Fibroblast of upper back skin (primary cell): ENCODE measurements around the gene USP36.
A peak's percentile ranks its signal among the peaks of the same experiment; 100 is the strongest.
"Not testable (repeated sequence)": the region's sequence is repeated elsewhere in the genome, so short reads cannot be mapped to it uniquely, and the experiment has no call there.

ENCODE experiments used
- DNase-seq: peaks from one replicate; pipeline ENCODE4 v3.0.0-alpha.2; 2013

Gene USP36

DNA sequence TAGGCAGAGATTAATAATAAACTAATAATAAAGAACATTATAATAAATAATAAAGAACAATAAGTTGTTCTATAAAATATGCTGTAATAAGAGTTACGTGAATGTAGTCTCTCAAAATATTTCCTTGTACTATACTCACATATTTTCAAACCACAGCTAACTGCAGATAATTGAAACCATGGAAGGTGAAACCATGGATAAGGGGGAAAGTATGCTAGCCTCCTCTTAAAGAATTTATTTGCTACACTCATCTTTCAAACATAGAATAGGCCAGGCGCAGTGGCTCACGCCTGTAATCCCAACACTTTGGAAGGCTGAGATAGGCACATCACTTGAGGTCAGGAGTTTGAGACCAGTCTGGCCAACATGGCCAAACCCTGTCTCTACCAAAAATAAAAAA, 77.1 kb downstream of the USP36 start:
- peak; percentile 87 for DNase-seq

DNA sequence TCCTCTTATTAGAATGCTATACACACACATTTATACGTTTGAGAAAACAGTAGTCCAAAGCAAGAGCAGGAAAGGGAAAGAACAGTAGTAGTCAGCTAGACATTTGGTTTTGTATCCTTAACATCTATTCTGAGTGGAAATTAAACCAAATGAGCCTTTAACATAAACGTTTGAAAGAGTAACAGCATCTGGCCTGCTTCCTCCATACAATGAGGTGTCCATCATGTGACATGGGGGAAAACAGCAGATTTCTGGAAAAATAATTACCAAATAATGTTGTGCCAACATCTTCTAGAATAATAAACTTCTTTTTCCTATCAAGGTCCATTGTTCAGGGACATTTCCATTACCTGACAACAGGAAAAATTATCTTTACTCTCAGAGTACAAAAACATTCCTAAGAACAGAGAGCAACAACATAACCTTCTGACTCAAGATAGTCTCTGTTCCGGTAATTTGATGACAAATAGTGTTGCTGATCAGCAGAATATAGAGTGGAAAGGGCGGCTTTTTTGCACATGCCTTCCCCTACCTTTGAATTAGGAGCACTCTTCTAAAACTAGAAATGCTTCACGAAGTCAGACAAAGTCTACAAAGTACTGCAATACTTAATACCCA, 78.7 kb downstream of the USP36 start:
- no peak for DNase-seq

DNA sequence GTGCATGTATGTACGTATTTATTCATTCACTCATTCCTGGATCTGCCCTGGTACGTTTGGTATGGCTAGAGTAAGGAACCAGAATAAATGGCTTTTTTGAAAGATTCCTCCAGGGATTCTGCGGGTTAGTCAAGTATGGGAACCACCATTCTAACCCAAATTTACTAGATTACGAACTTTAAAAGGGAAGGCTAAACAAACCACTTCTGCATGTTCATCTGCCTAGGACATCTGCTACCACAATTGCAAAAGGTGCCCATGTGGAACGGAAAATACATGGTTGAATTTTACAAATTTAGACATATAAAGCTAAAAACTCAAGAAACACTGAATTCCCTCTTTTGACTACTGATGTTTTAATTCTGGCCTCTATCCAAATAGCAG, 80.7 kb downstream of the USP36 start:
- no peak for DNase-seq

DNA sequence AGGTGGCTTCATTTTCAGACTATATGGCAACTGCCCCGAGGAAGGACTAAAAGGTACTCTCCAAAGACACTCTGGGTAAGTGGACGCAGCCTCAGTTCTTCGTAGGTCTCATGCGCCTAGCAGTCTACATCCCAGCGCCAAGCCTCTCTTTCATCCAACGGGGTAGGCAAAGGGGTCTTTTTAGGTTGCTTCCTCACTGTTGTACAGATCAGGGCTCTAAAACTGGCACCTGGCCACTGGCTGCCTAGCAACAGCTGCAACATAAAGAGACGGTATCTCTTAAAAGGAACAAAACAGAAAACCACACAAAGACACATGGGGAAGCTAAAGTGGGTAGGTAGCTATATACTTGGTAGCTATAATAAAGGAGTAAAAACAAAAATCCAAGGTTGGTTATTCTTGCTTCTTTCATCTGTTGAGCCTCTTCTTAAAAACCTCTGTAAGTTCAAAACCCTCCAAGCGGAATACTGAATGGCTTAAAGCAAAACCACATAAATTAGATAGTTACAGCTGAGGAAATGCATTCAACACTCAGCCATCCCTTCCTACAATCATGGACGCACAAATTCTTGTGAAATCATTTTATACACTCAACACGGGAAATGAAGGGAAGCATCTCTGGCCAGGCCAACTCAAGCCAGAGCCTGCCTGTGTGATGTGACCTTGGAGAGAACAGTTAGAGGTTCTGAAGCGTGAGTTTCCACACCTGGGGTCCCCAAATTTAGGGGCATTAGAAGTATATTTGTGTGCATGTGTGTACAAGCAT, 81.2 kb downstream of the USP36 start:
- DNase-seq = peak; percentile 50

DNA sequence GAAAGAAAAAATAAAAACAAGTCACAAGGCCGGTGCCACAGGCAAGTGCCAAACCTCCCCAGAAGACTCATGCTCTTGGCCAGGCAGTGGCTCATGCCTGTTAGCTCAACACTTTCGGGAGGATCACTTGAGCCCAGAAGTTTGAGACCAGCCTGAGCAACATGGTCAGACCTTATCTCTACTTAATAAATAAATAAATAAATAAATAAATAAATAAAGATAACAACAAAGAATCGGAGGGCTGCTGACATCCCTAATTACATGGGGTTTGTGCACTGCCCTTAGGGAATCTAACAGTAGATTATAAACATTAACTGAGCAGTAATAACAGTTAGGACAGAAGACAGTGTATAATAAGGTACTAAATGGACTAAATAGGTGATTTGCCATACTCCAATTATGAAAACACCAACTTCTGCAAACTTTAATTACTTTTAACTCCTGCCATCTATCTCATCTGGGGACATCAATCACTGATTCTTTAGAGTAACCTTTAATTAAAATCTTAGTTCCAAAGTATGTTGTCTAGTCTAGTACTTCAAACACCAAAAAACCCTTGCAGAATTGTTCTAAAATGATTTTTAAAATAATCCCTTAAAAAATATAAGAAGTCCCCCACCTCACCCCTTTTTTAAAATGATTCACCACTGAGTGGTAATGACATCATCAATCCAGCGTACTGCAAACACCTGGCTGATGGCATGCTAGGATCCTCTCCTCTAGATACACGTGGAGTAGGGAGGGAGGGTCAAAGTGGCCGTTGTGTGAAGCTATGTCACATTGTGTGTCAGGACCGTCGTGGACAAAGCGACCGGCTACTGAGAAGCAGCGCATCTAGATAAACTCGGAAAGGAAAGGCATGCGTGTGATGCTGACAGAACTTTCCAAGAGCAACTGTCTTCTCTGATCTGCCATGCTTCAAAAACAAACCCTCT, 87.0 kb downstream of the USP36 start:
- DNase-seq = no peak

DNA sequence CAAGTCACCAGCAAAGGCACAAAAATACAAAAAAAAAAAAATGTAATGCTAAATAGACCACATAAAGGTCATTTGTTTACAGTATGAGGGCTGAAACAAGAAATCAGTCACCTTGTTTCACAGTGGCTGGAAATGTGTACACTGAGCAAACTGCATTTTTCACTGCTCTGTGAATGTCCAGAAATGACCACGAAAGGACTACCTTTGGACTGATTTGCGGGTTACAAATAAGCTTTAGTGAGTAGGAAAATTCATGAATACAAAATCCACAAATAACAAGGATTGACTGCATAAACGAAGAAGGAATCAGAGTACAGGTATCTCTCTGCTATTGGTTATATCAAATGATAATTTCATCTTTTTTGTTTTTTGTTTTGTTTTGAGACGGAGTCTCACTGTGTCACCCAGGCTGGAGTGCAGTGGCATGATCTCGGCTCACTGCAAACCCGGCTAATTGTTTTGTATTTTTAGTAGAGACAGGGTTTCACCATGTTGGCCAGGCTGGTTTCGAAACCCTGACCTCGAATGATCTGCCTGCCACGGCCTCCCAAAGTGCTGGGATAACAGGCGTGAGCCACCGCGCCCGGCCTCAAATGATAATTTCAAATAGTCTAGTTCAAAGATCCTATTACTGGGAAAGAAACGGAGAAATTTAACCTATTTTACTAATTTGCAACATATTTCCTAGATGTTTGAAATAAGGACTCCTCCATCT, 89.0 kb downstream of the USP36 start:
- no peak for DNase-seq

DNA sequence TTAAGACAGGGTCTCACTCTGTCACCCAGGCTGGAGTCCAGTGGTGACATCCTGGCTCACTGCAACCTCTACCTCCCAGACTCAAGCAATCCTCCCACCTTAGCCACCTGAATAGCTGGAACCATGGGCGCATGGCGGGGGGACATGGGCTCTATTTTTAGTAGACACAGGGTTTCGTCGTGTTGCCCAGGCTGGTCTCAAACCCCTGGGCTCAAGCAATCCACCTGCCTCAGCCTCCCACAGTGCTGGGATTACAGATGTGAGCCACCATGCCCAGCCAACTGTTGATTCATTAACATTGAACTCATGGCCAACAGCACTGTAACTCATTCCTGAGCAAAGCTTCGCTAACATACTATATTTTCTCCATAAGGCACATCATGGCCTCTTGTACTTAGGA, 89.6 kb downstream of the USP36 start:
- DNase-seq = not testable (repeated sequence)

DNA sequence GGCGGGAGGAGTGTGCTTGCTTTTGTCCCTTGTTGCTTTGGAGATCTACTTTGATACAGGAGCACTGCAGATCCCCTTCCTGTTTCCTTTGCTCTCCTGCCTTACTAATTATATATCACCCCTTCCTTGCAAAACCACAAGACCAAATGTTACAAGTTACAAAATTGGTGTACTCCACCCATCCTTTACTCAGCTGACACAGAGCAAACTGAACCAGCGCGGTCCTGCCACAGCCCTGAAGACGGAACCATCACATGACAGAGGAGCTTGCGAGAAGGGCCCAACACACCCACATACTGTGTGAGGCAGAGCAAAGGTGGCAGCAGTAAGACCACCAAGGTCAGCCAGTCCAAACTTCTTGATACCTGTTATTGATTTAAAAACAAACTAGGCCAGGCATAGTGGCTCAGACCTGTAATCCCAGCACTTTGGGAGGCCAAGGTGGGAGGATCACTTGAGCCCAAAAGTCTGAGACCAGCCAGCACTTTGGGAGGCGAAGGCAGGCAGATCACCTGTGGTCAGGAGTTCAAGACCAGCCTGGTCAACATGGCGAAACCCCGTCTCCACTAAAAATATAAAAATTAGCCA, 91.8 kb downstream of the USP36 start:
- DNase-seq = no peak

DNA sequence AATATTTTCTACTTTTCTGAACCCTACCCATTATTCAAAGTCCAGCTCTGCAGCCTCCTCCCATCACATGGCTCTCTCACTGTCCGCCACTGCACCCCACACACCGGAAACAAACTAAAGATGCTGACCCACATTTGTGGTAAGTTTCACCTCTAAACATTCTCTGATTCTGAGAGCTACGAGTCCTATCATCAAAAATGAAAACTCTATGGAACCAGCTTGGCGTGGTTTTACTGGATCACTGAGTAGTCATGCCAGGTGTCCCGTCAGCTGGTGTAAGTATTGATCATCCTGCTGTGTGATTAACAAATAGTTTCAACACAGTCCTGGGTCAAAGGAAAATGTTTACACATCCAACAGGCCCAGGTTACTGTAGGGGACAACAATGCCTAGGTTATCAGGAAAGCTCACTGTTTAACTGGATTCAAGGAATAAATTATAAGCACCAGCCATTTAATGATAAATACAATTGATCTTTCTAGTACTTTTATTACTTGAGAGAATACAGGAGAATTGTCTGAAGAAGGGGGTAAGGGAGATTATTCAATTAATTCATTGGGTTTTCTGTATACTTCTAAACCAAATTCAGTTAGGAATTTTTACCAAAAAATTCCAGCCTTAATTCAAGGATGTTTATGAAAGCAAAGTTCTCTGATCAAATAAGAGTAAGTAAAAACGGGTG, 92.4 kb downstream of the USP36 start:
- no peak for DNase-seq

DNA sequence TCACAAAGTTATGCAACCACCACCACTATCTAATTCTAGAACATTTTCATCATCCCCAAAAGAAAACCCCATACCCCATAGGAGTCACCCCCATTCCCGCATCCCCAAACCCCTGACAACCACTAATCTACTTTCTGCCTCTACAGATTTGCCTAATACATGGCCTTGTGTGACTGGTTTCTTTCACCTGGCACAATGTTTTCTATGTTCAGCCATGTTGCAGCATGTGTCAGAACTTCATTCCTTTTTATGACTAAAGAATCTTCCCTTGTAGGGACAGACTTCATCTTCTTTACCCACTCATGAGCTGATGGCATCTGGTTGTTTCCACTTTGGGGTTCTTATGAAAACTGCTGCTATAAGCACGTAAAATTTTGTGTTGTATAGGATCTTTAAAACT, 93.1 kb downstream of the USP36 start:
- DNase-seq = no peak

DNA sequence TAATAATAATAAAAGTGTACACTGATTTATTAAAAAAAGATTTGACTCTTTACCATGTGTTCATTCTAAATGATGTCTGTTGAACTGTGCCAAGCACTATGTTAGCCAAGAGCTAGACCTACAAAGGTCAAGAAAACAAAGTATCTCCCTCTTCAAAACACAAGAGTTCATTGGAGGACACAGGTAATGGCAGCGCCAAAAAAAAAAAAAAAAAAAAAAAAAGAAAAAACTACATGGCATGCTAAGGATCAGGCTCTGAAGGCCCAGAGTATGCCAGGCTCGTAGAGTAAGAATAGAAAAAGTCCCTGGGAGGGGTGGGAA, 93.7 kb downstream of the USP36 start:
- DNase-seq = no peak

DNA sequence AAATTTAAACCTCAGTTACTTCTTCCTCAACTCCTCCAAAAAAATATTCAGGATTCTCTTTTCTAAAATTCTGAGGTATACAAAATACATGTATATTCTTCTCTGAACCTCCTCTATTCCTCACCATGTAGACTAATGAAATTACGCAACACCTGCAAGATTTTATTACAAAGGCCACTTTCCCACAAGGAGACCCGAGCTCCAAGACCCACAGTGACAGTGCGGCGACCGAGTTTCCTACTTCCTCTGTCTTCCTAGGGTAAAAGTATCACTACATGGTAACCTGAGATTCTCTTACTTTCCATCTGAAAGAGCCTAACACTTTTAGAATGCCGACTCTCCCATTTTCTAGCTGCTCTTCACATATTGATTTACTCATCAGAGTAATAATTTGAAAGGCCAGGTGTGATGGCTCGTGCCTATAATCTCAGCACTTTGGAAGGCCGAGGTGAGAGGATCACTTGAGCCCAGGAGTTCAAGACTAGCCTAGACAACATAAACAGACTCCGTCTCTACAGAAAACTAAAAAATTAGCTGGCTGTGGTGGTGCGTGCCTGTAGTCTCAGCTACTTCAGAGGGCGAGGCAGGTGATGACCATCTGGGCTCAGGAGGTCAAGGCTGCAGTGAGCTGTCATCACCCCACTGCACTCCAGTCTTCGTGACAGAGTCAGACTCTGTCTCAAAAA, 94.2 kb downstream of the USP36 start:
- DNase-seq = no peak
